ENCODE measurements around the gene TCF7L2. TPM values are rescaled to one million over a fixed set of nuclear protein-coding genes. Genes with fewer than 3 reads are reported as not detected.

The TCF7L2 gene
- total and polyA plus RNA-seq, 9 of the 15 experiments (the other 6 are each of a cell fraction or from before 2014, with no cell fraction given), result 0.32 to 2.8 (median 0.92) TPM

- TF ChIP-seq ZBTB12 (CRISPR knock-in tag; IDR thresholded peaks at IDR 0.05) (no peak), ZBTB34 (CRISPR knock-in tag; IDR thresholded peaks at IDR 0.05) (no peak), MYBL2 (IDR thresholded peaks at IDR 0.05; ENCODE audit: low read depth) (no peak), MYBL2 (CRISPR knock-in tag; IDR thresholded peaks at IDR 0.05; ENCODE audit: borderline replicate concordance) (no peak), FOSL1 (tag; conservative IDR thresholded peaks at IDR 0.05) (no peak; the same call in 1 of the 2 replicates), NFYB (IDR thresholded peaks at IDR 0.05; ENCODE audit: extremely low read depth, insufficient read length) (no peak), HDAC2 (IDR thresholded peaks at IDR 0.05) (0 out of 2 replicates have a peak, but pooled peaks have one; percentile 51), FOXA1 (IDR thresholded peaks at IDR 0.05; ENCODE audit: borderline replicate concordance) (no peak), RB1 (IDR thresholded peaks at IDR 0.05; ENCODE audit: low read depth) (no peak), ZBTB8A (IDR thresholded peaks at IDR 0.05; ENCODE audit: partially characterized antibody) (no peak), NCOA2 (IDR thresholded peaks at IDR 0.05; ENCODE audit: partially characterized antibody in 2 of 2) (no peak), KLF13 (tag; IDR thresholded peaks at IDR 0.05; ENCODE audit: borderline replicate concordance, low read depth) (no peak), ZNF175 (CRISPR knock-in tag; IDR thresholded peaks at IDR 0.05; ENCODE audit: low read depth) (no peak), TGIF2 (CRISPR knock-in tag; IDR thresholded peaks at IDR 0.05) (no peak), ZNF57 (CRISPR knock-in tag; IDR thresholded peaks at IDR 0.05) (no peak), FOXP1 (CRISPR knock-in tag; IDR thresholded peaks at IDR 0.05) (0 out of 2 replicates have a peak, but pooled peaks have one; percentile 46), CEBPG (CRISPR knock-in tag; IDR thresholded peaks at IDR 0.05) (no peak), CEBPG (tag; conservative IDR thresholded peaks at IDR 0.05 in 1 of 2, IDR thresholded peaks at IDR 0.05 in 1 of 2) (0 out of 4 replicates have a peak, but pooled peaks of 1 of the 2 experiments have one; percentile 30), SIN3A (IDR thresholded peaks at IDR 0.05; ENCODE audit: borderline replicate concordance in 2 of 2, control insufficient read depth in 1 of 2, low read depth in 2 of 2, low read length in 2 of 2) (no peak)
- TF ChIP-seq, protein P1, sequence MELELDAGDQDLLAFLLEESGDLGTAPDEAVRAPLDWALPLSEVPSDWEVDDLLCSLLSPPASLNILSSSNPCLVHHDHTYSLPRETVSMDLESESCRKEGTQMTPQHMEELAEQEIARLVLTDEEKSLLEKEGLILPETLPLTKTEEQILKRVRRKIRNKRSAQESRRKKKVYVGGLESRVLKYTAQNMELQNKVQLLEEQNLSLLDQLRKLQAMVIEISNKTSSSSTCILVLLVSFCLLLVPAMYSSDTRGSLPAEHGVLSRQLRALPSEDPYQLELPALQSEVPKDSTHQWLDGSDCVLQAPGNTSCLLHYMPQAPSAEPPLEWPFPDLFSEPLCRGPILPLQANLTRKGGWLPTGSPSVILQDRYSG (tag; conservative IDR thresholded peaks at IDR 0.05; ENCODE audit: low read depth), result no peak
- TF ChIP-seq, protein P2, sequence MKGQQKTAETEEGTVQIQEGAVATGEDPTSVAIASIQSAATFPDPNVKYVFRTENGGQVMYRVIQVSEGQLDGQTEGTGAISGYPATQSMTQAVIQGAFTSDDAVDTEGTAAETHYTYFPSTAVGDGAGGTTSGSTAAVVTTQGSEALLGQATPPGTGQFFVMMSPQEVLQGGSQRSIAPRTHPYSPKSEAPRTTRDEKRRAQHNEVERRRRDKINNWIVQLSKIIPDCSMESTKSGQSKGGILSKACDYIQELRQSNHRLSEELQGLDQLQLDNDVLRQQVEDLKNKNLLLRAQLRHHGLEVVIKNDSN (CRISPR knock-in tag; IDR thresholded peaks at IDR 0.05), result no peak
Observed at GRCh38 chr10:113063043-113063967, 113.3 kb downstream of the TCF7L2 start (continued).
